Activated naive CD4-positive, alpha-beta T cell treated with anti-CD3 and anti-CD28 coated beads, Interleukin-2, amount 50 U/mL, for 72 hours (primary cell): Measurements from ENCODE around the gene KANTR. TPM values are rescaled to one million over a fixed set of nuclear protein-coding genes. Genes with fewer than 3 reads are reported as not detected.

Source experiments
- ATAC-seq, 2 donors: fragments of 150-1000 bp; cut with Tn5 transposase; 2 replicates each; pipeline ENCODE4 v1.10.0; 2021; ENCODE audit warnings: mild to moderate bottlenecking in 2 of 2, moderate library complexity in 2 of 2
- DNase-seq, 2 donors: peaks; one replicate each; pipeline ENCODE4 v3.0.0; 2021 to 2022; ENCODE audit warnings: low spot score in 2 of 2
- H3K27ac Mint-ChIP-seq, 2 donors: one replicate each; pipeline ENCODE4 v1.8.0; 2022; ENCODE audit warnings: mild to moderate bottlenecking in 2 of 2, mixed read lengths in 2 of 2
- H3K36me3 Mint-ChIP-seq, 2 donors: one replicate each; pipeline ENCODE4 v1.8.0; 2022; ENCODE audit warnings: mixed read lengths in 2 of 2
- H3K9me3 Mint-ChIP-seq, 2 donors: one replicate each; pipeline ENCODE4 v1.8.0; 2022; ENCODE audit warnings: mixed read lengths in 2 of 2
- total RNA-seq, 2 donors: library from RNA; stranded (reverse); gene quantifications; one replicate each; pipeline ENCODE4 v1.2.3, GENCODE V29; 2022

KANTR gene
- total RNA-seq, 2 donors from 2014 or later, result 25.1 to 26.0 TPM

DNA sequence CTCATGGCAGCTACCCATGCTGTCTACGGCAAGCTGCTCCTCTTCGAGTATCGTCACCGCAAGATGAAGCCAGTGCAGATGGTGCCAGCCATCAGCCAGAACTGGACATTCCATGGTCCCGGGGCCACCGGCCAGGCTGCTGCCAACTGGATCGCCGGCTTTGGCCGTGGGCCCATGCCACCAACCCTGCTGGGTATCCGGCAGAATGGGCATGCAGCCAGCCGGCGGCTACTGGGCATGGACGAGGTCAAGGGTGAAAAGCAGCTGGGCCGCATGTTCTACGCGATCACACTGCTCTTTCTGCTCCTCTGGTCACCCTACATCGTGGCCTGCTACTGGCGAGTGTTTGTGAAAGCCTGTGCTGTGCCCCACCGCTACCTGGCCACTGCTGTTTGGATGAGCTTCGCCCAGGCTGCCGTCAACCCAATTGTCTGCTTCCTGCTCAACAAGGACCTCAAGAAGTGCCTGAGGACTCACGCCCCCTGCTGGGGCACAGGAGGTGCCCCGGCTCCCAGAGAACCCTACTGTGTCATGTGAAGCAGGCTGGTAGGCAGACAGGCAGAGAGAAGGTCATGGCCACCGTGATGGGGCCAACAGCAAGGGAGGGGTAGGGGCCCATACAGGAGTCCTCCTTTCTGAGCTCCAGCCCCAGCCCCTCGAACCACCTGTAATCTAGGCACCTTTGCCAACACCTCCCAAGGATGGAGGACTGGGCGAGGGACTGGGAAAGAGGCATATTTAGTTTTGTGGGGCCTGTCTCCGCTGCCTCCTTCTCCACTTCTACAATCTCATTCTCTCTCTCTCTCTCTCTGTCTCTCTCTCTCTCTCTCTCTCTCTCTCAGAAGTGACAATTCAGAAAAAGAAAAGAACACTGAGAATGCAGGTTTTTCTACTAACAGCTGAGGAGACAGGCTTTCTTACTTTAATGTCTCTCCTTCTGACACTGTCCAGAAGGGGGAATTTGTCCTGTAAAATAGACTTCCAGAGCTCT, 16.4 kb upstream of the KANTR start:
- Mint-ChIP-seq H3K9me3 (no peaks in the 10 kb centered on the region), H3K36me3 (peaks cover under 1 to 5% of the 10 kb centered on the region in 2 donors), H3K27ac (no peak overlapping the region)
- DNase-seq, result no peak
- no peak for ATAC-seq

DNA sequence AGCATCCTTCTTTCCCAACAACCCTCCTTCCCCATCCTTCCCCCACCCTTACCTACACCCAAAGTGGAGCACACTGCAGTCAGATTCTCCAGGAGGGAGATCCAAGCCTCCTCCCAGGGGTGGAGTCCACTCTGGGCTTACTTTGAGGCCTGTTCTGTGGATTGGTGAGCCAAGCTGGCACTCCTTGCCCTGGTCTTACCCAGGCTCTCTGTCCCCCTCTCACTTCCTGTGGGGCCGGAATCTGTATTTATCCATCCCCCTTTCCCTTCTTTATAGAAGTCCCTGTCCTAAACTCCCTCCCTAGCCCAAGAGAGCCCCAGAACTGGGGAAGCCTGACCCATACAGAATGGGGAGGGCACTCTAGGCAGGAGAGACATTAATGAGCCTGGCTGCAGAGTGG, 15.0 kb upstream of the KANTR start:
- H3K9me3 Mint-ChIP-seq, result no peaks in the 10 kb centered on the region
- peak overlapping the region in 1 of 2 donors; percentile 22 for H3K27ac Mint-ChIP-seq
- DNase-seq, result no peak
- peaks cover 13 to 19% of the 10 kb centered on the region in 2 donors for H3K36me3 Mint-ChIP-seq
- ATAC-seq, result no peak

DNA sequence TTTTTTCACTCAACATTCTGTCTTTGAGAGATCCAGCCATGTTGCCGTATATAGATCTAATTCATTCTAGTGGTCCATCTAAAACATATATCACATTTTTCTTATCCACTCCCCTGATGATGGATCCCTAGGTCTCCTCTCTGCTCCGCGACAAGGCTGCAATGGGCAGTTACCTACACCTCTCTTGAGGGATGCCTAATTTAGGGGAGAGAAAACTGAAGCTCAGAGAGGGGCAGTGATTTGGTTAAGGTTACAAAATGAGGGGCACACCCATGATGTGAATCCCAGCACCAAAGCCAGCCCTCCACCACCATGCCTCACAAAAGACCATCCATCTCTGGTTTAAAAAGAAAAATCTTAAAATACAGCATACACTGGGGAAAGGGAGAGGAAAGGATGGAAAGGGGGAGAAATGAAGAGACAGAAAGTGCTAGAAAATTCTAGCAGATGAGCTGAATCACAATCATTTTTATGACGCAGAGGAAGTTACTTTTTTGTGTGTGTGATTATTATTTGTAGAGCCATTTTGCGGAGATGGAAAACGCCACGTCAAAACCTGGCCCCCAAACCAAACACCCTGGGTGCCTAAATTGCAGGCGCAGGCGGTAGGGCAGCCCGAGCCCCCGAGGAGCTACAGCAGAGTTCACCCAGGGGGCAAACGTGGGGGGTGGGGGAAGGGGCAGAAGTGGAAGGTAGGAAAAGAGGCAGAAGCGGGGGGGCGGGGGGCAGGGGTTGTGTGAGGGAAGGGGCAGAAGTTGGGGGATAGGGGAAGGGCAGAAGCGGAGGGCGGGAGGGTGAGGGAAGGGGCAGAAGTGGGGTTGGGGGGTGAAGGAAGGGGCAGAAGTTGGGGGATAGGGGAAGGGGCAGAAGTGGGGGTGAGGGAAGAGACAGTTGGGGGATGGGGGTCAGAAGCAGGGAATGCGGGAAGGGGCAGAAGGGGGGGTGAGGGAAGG, 13.0 kb upstream of the KANTR start:
- H3K9me3 Mint-ChIP-seq, result no peaks in the 10 kb centered on the region
- peaks cover 29 to 31% of the 10 kb centered on the region in 2 donors for H3K36me3 Mint-ChIP-seq
- no peak for ATAC-seq
- peak overlapping the region; percentile 92 to 94 for H3K27ac Mint-ChIP-seq
- DNase-seq, result no peak

DNA sequence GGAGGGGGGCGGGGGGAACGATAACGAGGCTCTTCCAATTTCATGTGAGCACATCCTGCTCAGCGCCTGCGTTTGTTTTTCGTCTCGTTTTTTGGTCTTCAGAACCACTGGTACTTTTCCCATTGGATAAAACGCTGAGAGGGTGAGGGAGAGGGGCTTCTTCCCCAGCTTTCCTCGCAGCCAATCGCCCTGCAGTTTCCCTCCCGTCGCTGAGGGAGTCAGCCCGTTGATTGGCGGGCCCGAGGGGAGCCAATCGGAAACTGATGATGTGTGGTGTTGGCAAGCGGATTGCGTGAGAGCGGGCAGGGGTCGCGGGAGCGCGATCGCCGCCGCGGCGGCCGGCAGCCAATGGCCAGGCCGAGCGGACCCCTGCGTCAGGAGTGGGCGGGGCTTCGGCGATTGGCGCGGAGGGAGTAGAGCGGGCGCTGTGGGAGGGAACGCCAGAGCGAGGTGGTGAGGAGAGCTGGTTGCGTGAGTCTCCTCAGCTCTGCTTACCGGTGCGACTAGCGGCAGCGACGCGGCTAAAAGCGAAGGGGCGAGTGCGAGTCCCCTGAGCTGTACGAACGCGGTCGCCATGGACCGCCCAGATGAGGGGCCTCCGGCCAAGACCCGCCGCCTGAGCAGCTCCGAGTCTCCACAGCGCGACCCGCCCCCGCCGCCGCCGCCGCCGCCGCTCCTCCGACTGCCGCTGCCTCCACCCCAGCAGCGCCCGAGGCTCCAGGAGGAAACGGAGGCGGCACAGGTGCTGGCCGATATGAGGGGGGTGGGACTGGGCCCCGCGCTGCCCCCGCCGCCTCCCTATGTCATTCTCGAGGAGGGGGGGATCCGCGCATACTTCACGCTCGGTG, 11.8 kb upstream of the KANTR start, which contains the start of gene TSPYL2:
Gene TSPYL2 (plus strand): TSS at position 443 of the 848 bp plus-strand sequence. CDS start 132 bp downstream, at position 575.
- Mint-ChIP-seq H3K9me3 (no peaks in the 10 kb centered on the region), H3K36me3 (peaks cover 33 to 34% of the 10 kb centered on the region in 2 donors), H3K27ac (peak within 1 kb of the TSS; percentile 96 to 97)
- DNase-seq (peak; percentile 89 to 95), ATAC-seq (peak; percentile 85 to 86)

DNA sequence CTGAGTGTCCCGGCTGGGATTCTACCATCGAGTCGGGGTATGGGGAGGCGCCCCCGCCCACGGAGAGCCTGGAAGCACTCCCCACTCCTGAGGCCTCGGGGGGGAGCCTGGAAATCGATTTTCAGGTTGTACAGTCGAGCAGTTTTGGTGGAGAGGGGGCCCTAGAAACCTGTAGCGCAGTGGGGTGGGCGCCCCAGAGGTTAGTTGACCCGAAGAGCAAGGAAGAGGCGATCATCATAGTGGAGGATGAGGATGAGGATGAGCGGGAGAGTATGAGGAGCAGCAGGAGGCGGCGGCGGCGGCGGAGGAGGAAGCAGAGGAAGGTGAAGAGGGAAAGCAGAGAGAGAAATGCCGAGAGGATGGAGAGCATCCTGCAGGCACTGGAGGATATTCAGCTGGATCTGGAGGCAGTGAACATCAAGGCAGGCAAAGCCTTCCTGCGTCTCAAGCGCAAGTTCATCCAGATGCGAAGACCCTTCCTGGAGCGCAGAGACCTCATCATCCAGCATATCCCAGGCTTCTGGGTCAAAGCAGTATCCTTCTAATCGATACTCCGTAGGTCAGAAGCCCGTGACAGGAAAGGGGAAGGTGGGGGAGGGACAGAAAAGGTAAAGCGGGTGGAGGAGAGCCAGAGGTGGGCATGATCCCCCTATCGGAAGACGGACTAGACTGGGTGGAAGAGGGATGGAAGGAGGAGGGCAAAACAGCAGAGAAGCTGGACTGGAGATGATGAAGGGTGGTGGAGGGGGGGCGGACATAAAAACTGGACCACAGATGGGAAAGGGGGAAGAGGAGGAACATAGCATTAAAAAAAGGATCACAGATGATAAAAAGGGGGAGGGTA, 10.9 kb upstream of the KANTR start:
- no peak for ATAC-seq
- DNase-seq, result no peak
- no peaks in the 10 kb centered on the region for H3K9me3 Mint-ChIP-seq
- peak overlapping the region; percentile 91 to 96 for H3K27ac Mint-ChIP-seq
- H3K36me3 Mint-ChIP-seq, result peaks cover 33 to 34% of the 10 kb centered on the region in 2 donors

DNA sequence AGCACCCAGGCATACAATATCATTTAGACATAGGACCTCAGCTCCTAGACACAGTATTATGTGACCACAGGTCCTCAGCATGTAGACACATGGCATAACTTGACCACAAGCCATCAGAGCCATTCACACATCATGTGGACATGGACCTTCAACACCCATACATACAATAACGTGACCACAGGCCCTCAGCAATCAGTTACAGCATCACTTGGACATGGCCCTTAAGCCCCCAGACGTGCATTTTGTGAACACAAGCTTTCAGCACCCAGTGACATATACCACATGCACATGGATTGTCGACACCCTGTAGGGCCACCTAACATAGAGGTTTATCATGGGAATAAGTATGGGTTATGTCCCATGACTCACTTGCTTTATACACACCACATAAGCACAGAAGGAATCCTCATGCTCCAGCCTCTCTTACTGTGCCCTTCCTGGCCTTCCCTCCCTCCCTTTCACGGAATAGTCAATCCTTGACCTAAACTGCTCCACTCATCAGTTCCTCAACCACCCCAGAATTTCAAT, 9.8 kb upstream of the KANTR start:
- peaks cover 38% of the 10 kb centered on the region in 2 donors for H3K36me3 Mint-ChIP-seq
- H3K27ac Mint-ChIP-seq, result peak overlapping the region; percentile 91 to 96
- H3K9me3 Mint-ChIP-seq, result no peaks in the 10 kb centered on the region
- ATAC-seq (peak in 1 of 2 donors; percentile 3), DNase-seq (no peak)

DNA sequence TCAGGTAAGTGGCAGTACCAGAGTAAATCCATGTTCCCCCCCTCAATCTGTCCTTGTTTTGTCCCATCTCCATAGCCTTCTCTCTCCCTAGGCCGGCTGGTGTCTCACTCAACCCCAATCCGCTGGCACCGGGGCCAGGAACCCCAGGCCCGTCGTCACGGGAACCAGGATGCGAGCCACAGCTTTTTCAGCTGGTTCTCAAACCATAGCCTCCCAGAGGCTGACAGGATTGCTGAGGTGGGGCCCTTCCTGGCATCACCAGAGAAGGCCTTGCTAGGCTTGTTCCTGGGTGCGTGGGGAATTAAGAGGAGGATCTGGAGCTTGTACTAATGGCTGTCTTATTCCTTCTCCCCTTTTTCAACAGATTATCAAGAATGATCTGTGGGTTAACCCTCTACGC, 9.1 kb upstream of the KANTR start:
- ATAC-seq (no peak), DNase-seq (no peak)
- Mint-ChIP-seq H3K36me3 (peaks cover 38% of the 10 kb centered on the region in 2 donors), H3K27ac (peak overlapping the region; percentile 82 to 96), H3K9me3 (no peaks in the 10 kb centered on the region)

DNA sequence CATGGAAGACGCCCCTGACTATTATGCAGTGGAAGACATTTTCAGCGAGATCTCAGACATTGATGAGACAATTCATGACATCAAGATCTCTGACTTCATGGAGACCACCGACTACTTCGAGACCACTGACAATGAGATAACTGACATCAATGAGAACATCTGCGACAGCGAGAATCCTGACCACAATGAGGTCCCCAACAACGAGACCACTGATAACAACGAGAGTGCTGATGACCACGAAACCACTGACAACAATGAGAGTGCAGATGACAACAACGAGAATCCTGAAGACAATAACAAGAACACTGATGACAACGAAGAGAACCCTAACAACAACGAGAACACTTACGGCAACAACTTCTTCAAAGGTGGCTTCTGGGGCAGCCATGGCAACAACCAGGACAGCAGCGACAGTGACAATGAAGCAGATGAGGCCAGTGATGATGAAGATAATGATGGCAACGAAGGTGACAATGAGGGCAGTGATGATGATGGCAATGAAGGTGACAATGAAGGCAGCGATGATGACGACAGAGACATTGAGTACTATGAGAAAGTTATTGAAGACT, 8.2 kb upstream of the KANTR start:
- H3K36me3 Mint-ChIP-seq, result peaks cover 38% of the 10 kb centered on the region in 2 donors
- ATAC-seq (no peak), DNase-seq (no peak)
- peak overlapping the region; percentile 75 to 96 for H3K27ac Mint-ChIP-seq
- H3K9me3 Mint-ChIP-seq, result no peaks in the 10 kb centered on the region

DNA sequence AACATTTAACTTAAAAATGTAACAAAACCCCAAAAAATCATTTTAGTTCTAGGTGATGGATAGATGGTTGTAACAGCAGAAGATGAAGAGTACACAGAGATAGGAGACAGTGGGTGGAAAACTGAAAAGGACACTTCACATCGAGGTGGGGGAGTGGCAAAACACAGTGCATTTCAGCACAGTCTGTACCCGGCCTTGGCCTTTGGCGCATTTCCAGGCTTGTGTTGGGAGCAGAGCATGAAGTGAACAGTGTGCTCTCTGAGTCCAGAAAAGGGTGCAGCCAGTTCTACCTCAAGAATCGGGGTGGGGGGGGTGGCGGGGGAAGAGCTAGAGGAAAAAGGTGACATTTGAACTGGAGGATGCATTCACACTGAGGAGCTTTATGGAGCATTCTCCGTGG, 7.5 kb upstream of the KANTR start:
- no peaks in the 10 kb centered on the region for H3K9me3 Mint-ChIP-seq
- no peak for ATAC-seq
- peaks cover 38% of the 10 kb centered on the region in 2 donors for H3K36me3 Mint-ChIP-seq
- DNase-seq, result no peak
- peak overlapping the region in 1 of 2 donors; percentile 96 for H3K27ac Mint-ChIP-seq

DNA sequence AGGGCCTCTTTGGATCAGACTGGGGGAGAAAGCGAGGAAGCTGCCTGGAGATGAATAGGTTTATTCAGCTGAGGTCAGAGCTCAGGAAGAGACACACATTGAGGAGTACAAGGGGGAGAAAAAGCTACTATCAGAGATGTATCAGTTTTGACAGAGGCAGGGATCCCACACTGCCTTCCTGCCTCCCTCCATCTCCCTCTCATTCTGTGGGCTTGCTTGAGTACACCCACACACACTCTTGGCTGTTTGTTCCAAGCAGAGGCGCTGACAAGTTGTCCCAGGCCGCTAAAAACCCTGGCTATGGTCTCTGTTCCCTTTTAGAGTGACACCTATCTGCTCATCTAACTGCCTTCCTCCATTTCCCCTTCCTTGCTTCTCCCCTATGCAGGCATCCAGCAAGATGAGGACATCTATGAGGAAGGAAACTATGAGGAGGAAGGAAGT, 6.5 kb upstream of the KANTR start:
- DNase-seq, result no peak
- Mint-ChIP-seq H3K36me3 (peaks cover 33 to 38% of the 10 kb centered on the region in 2 donors), H3K9me3 (no peaks in the 10 kb centered on the region), H3K27ac (peak overlapping the region; percentile 44 to 96)
- no peak for ATAC-seq

DNA sequence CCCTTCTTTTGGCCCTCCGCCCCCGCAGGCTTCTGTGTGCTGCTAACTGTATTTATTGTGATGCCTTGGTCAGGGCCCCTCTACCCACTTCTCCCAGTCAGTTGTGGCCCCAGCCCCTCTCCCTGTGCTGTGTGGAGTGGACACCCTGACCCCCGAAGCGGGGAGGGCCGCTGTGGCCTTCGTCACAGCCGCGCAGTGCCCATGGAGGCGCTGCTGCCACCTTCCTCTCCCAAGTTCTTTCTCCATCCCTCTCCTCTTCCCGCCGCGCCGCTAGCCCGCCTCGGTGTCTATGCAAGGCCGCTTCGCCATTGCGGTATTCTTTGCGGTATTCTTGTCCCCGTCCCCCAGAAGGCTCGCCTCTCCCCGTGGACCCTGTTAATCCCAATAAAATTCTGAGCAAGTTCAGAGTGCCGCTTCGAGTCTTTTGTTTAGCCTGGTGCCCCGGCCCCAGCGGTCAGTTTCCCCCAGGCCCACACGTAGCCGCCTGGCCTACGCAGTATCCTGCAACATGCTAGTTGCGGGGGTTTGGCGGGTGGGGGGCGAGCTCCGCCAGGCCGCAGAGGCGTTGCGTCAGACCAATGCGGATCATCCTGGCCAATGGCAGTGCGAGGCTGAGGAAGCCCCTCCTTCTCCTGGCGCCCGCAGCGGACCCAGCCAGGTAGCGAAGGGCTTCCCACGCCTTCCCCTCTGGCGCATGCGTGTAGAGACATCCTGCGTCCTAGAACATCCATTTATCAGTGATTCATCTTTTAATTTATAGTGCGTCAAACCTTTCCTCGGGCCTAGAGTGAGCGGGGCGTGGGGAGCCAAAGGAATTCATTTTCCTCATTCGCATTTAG, 5.6 kb upstream of the KANTR start:
- peak overlapping the region; percentile 94 to 96 for H3K27ac Mint-ChIP-seq
- H3K9me3 Mint-ChIP-seq, result no peaks in the 10 kb centered on the region
- DNase-seq (peak; percentile 70 to 82), ATAC-seq (peak; percentile 56 to 74)
- H3K36me3 Mint-ChIP-seq, result peaks cover 25 to 30% of the 10 kb centered on the region in 2 donors

DNA sequence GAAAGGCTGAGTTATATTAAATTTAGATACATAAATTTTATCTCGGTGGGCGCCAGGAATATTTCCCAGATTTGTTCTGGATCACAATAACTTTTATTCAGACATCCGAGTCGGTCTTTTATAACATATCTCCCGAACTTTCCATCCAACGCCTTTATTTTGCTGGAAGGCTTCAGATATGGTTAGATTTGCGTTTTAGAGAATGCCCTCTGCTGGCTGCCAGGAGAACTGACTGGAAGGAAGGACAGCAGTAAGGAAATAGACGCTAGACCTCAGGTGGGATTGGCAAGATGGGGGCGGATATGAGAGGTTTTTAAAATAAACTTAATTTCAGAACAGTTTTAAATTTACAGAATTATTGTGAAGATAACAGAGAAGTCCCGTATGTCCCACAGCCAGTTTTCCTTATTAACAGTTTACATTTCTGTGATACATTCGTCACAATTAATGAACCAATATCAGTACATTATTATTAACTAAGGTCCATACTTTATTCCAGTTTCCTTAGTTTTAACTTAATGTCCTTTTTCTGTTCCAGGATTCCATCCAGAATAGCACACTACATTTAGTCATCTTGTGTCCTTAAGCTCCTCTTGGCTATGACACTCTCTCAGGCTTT, 4.6 kb upstream of the KANTR start:
- Mint-ChIP-seq H3K36me3 (peaks cover 15 to 23% of the 10 kb centered on the region in 2 donors), H3K9me3 (no peaks in the 10 kb centered on the region), H3K27ac (peak overlapping the region; percentile 94 to 96)
- DNase-seq (no peak), ATAC-seq (no peak)

DNA sequence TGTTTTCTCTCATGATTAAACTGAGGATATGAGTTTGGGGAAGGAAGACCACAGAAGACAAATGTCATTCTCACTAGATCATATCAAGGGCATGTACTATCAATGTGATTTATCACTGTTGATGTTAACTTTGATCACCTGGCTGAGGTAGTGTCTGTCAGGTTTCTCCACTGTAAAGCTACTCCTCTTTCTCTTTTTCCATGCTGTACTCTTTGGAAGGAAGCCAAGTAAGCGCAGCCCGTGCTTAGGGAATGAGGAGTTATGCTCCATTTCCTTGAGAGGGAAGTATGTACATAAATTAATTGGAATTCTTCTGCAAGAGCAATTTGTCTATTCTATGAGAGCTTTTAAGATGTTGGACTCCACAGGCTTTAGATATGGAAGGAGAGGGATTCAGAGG, 4.0 kb upstream of the KANTR start:
- H3K27ac Mint-ChIP-seq, result no peak overlapping the region

More for the DNA sequence above, 4.0 kb upstream of the KANTR start:
- ATAC-seq (no peak), DNase-seq (no peak)
- H3K36me3 Mint-ChIP-seq, result peaks cover 17 to 20% of the 10 kb centered on the region in 2 donors
- no peaks in the 10 kb centered on the region for H3K9me3 Mint-ChIP-seq
